PFSK-1 (cell line): ENCODE data around the gene GABRB1.

Experiments
- FOXP2 ChIP-seq: optimal IDR thresholded peaks from 2 replicates; pipeline ENCODE3; 2011; ENCODE audit warnings: borderline replicate concordance, control low read depth, inconsistent platforms; ENCODE audit not compliant: insufficient read depth; ENCODE audit errors: extremely low read length, extremely low read depth
- POLR2AphosphoS5 ChIP-seq: IDR thresholded peaks from 2 replicates; pipeline ENCODE4 v1.6.1; 2012; ENCODE audit warnings: low read depth, mild to moderate bottlenecking, control low read depth, low read length, moderate library complexity
- REST ChIP-seq, 2 experiments: IDR thresholded peaks; 2 replicates each; pipeline versions ENCODE4 v1.6.1 to v1.8.0; 2011 to 2012; ENCODE audit warnings: low read depth in 2 of 2, low read length in 2 of 2, control low read depth in 1 of 2, inconsistent platforms in 1 of 2, mild to moderate bottlenecking in 1 of 2, moderate library complexity in 1 of 2; ENCODE audit not compliant: insufficient read depth in 1 of 2
- SIN3A ChIP-seq: IDR thresholded peaks from 2 replicates; pipeline ENCODE4 v1.6.1; 2012; ENCODE audit warnings: mild to moderate bottlenecking, low read length, moderate library complexity, borderline replicate concordance; ENCODE audit not compliant: insufficient read depth
- TAF1 ChIP-seq: IDR thresholded peaks from 2 replicates; pipeline ENCODE4 v1.6.1; 2012; ENCODE audit warnings: low read length, control low read depth, borderline replicate concordance; ENCODE audit not compliant: insufficient read depth

GABRB1 gene

DNA sequence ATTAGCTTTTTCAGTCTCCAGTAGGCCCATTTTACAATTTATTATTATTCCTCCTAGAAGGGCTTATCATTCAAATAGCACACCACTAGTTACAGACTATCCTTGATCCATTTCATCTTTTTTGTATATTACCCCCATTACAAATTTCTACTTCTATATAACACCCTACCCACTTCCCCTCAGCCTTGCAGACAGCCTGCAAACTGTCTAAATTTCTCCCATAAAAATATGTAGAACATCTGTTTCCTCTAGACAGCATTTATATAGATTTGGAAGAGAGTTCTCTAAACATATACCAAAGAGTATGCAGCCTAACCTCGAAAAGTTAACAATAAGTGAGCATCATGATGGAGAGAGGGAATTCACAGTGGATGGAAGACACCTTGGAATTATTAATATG is 401.4 kb downstream of the GABRB1 start:
- no peak for TF ChIP-seq FOXP2
- no peak for TF ChIP-seq SIN3A
- TF ChIP-seq TAF1, result no peak
- TF ChIP-seq POLR2AphosphoS5, result no peak

DNA sequence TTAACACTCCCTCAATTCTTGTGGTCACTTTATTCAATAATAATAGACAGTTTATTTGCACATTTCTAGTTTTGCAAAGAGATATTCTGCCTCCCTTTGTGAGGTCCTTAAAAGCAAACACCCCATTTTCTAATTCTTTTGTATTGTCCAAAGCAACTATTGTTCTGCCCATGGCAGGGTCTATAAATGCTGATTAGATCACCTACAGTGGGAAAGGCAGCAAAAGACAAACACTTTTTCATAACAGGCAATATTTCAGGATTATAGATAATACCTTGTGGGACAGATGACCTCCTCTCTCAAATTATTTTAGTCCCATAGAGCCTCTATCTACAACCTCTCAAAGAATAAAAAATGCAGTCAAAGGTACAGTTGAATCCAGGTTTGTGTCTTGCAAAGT is 403.6 kb downstream of the GABRB1 start:
- TF ChIP-seq POLR2AphosphoS5, result no peak
- TF ChIP-seq TAF1, result no peak
- TF ChIP-seq SIN3A, result no peak
- no peak for TF ChIP-seq FOXP2
- TF ChIP-seq REST (IDR thresholded peaks at IDR 0.05; ENCODE audit: insufficient read depth in 1 of 2, low read depth in 2 of 2, low read length in 2 of 2), result no peak

DNA sequence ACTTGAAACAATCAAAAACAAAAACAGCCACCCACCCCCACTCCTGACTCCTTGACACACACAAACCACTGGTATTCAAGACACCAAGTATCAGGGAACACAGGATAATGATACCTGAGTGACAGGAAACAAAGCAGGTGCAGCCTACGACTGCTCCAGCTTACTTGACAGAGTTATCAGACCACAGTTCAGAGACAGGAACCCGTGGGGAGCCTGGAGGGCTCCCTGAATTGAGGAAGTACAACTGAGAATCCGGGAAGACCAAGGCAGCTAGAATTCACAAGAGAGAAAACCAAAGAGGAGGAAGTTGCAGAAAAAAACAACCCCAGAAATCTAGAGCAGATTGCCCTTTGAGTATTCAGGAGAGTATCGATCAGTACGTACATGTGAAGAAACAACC is 411.6 kb downstream of the GABRB1 start:
- TF ChIP-seq TAF1, result no peak
- no peak for TF ChIP-seq FOXP2
- no peak for TF ChIP-seq SIN3A

GRCh38 chr4:47444031-47444430 is 412.7 kb downstream of the GABRB1 start:
- TF ChIP-seq SIN3A, result no peak
- TF ChIP-seq POLR2AphosphoS5, result no peak
- no peak for TF ChIP-seq FOXP2
- TF ChIP-seq TAF1, result no peak
- TF ChIP-seq REST (IDR thresholded peaks at IDR 0.05; ENCODE audit: insufficient read depth in 1 of 2, low read depth in 2 of 2, low read length in 2 of 2), result no peak

- no peak for TF ChIP-seq REST (IDR thresholded peaks at IDR 0.05; ENCODE audit: insufficient read depth in 1 of 2, low read depth in 2 of 2, low read length in 2 of 2)
- TF ChIP-seq FOXP2, result no peak
- TF ChIP-seq TAF1, result no peak
- TF ChIP-seq SIN3A, result no peak
- no peak for TF ChIP-seq POLR2AphosphoS5
Observed at GRCh38 chr4:47451657-47452056, 420.3 kb downstream of the GABRB1 start.

DNA sequence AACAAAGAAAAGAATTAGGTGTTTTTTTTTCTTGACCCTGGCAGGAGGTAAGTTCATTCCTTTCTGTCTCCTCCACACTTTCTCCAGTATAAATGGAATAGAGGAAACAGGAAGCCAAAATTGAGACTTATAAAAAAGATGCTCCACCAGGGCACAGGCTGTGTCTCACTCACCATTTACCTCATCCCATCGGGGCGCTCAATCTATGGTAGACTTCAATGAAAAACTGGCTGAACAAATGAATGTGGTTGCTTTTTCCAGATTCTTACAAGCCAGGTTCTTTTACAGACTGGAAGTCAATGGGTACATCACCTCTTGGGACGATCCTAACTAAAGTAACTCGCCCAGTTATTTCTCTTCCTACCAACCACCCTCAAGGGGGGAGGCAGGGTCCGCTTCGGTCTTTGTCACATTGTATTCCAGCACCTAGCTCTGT is 431.4 kb downstream of the GABRB1 start:
- TF ChIP-seq SIN3A (no peak), REST (IDR thresholded peaks at IDR 0.05; ENCODE audit: insufficient read depth in 1 of 2, low read depth in 2 of 2, low read length in 2 of 2) (no peak), POLR2AphosphoS5 (no peak)
